ENCODE measurements around the gene CHN2.

CHN2 gene

DNA sequence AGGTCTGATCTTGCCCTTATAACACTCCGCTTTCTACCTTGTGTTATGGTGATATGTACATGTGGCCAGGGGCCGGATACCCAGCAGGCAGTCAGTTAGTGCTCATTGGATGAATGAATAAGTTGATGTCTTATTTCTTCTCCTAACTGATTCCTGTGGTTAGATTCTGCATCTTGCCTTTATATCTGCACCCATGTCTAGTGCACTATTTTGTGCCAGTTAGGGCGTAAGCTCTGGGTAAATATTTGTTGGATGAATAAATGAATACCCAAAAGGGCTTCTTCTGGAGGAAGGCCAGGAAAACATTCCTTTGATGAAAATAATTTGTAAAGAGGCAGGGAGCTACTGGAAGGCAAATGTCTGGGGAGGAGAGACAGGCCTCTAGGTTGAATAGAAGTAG lies 148.2 kb downstream of the CHN2 start:
- TF ChIP-seq, protein P1, sequence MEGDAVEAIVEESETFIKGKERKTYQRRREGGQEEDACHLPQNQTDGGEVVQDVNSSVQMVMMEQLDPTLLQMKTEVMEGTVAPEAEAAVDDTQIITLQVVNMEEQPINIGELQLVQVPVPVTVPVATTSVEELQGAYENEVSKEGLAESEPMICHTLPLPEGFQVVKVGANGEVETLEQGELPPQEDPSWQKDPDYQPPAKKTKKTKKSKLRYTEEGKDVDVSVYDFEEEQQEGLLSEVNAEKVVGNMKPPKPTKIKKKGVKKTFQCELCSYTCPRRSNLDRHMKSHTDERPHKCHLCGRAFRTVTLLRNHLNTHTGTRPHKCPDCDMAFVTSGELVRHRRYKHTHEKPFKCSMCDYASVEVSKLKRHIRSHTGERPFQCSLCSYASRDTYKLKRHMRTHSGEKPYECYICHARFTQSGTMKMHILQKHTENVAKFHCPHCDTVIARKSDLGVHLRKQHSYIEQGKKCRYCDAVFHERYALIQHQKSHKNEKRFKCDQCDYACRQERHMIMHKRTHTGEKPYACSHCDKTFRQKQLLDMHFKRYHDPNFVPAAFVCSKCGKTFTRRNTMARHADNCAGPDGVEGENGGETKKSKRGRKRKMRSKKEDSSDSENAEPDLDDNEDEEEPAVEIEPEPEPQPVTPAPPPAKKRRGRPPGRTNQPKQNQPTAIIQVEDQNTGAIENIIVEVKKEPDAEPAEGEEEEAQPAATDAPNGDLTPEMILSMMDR (IDR thresholded peaks at IDR 0.05; ENCODE audit: control insufficient read depth, extremely low read depth, insufficient read depth): no peak
- no peak overlapping the region for H3K4me3 ChIP-seq (ENCODE audit: low read depth, low read length)

GRCh38 chr7:29343399-29343798 lies 148.8 kb downstream of the CHN2 start:
- TF ChIP-seq, protein P1 (IDR thresholded peaks at IDR 0.05; ENCODE audit: control insufficient read depth, extremely low read depth, insufficient read depth): no peak
- DNase-seq (ENCODE audit: low read depth): no peak
- H3K4me3 ChIP-seq (ENCODE audit: low read depth, low read length): no peak overlapping the region

More for the DNA sequence above, 148.2 kb downstream of the CHN2 start:
- DNase-seq (ENCODE audit: low read depth): no peak

- no peak for DNase-seq (ENCODE audit: low read depth)
- H3K4me3 ChIP-seq (ENCODE audit: low read depth, low read length): no peak overlapping the region
- TF ChIP-seq, protein P1 (IDR thresholded peaks at IDR 0.05; ENCODE audit: control insufficient read depth, extremely low read depth, insufficient read depth): no peak
These were observed 149.9 kb downstream of the CHN2 start for GRCh38 chr7:29344334-29344978.

DNA sequence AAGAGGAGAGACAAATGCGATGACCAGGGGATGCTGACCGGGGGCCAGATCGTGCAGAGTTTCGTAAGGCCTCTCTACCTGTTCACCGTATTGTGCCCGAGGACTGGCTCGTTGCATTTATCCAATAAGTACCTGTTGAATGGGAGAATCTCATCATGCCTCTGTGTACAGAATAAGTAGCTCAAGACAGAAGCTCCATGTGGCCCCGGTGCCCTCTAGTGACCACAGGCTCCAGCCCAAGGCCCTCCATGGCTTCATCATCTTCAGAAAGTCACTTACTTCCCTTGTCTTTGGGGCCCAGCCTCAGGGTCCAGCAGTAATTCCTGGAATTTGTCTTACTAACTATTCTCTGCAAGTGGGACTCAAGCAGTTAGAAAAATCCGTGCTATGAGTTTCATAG lies 151.0 kb downstream of the CHN2 start:
- DNase-seq (ENCODE audit: low read depth): no peak
- H3K4me3 ChIP-seq (ENCODE audit: low read depth, low read length): no peak overlapping the region
- TF ChIP-seq, protein P1 (IDR thresholded peaks at IDR 0.05; ENCODE audit: control insufficient read depth, extremely low read depth, insufficient read depth): peak; percentile 69

DNA sequence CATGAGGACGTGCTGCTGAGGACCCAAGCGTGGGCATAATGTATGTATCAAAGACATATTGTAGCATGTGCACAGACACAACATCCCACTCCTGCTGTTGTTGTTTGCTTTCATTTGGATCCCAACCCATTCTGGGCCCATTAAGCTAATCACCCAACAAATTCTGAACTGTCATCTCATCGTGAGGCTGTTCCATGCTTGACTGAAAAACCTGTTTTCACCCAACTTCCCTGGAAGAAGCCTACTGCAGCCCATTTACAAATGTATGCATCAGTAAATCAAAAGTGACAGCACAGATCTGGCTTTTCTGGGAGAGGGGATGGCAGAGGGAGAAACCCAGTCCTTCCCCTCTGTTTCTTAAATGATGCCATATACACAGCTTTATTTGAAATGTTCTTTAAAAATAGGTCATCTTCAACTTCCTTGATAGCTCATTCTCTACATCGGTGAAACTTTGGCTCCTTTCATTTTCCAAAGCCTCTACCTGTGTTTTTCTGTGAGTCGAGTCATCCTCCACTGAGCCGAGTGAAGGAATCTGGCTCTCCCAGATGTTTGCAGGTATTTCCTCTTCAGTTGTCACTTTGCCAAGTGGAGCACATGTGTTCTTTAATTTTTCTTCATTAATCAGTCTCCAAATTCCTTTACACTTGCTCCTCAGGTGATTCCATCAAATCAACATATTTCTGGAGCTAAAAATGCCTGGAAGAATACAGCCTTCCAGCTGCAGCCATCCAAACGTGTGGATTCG lies 151.8 kb downstream of the CHN2 start:
- H3K4me3 ChIP-seq (ENCODE audit: low read depth, low read length): no peak overlapping the region
- no peak for DNase-seq (ENCODE audit: low read depth)
- TF ChIP-seq, protein P1 (IDR thresholded peaks at IDR 0.05; ENCODE audit: control insufficient read depth, extremely low read depth, insufficient read depth): no peak

- no peak for DNase-seq (ENCODE audit: low read depth)
- no peak overlapping the region for H3K4me3 ChIP-seq (ENCODE audit: low read depth, low read length)
- TF ChIP-seq, protein P1 (IDR thresholded peaks at IDR 0.05; ENCODE audit: control insufficient read depth, extremely low read depth, insufficient read depth): no peak
These were observed 154.8 kb downstream of the CHN2 start for GRCh38 chr7:29349362-29349761.

Data from LNCaP clone FGC (cell line).